B cell (primary cell): Measurements from ENCODE around the gene PLK2. TPM values are rescaled to one million over a fixed set of nuclear protein-coding genes. Genes with fewer than 3 reads are reported as not detected.

Experiments used
- ATAC-seq: fragments of 200-7000 bp; cut with Tn5 transposase; one replicate; pipeline ENCODE4 v1.10.0; 2021; ENCODE audit warnings: low read depth, mild to moderate bottlenecking, moderate number of reproducible peaks, moderate library complexity
- CTCF ChIA-PET: fragments of 350-600 bp; sonication (Branson Sonifier 250); formaldehyde crosslinking; loops from one replicate; lab custom pipeline; 2021; ENCODE audit warnings: antibody characterized with exemption, inconsistent platforms; lab: Charles Lee
- POLR2A ChIA-PET: fragments of 350-600 bp; sonication (Branson Sonifier 250); formaldehyde crosslinking; loops from one replicate; lab custom pipeline; 2021; ENCODE audit warnings: antibody characterized with exemption; lab: Charles Lee
- DNase-seq: peaks from one replicate; pipeline ENCODE4 v3.0.0; 2013
- H2AFZ ChIP-seq: 2 replicates; pipeline ENCODE4 v1.6.1; 2012; ENCODE audit warnings: mild to moderate bottlenecking, low read depth, low read length; ENCODE audit not compliant: insufficient read depth, poor library complexity, severe bottlenecking
- H3K27ac ChIP-seq, 2 donors: 1 replicate in 1 of 2; 2 replicates in 1 of 2; pipeline ENCODE4 v1.5.1; 2012 to 2013; ENCODE audit warnings: low read length in 2 of 2, mild to moderate bottlenecking in 2 of 2, moderate library complexity in 1 of 2
- H3K27me3 ChIP-seq, 4 experiments: fragments of 200-600 bp in 1 of 4; sonication (generic) in 1 of 4; replicated peaks in 1 of 4; 1 replicate in 2 of 4; 2 replicates in 2 of 4; pipeline versions ENCODE4 v1.6.1 to v1.7.0; 2013 to 2016; ENCODE audit warnings: low read length in 3 of 4, mild to moderate bottlenecking in 2 of 4, mixed read lengths in 1 of 4, moderate library complexity in 1 of 4; ENCODE audit not compliant: insufficient read depth in 4 of 4, control insufficient read depth in 3 of 4; ENCODE audit errors: control extremely low read depth in 1 of 4
- H3K36me3 ChIP-seq, 2 experiments: replicated peaks in 1 of 2; 1 replicate in 1 of 2; 2 replicates in 1 of 2; pipeline versions ENCODE4 v1.6.1 to v1.7.1; 2013; ENCODE audit warnings: low read length in 1 of 2; ENCODE audit not compliant: insufficient read depth in 2 of 2, control insufficient read depth in 1 of 2; ENCODE audit errors: control extremely low read depth in 1 of 2, extremely low read depth in 1 of 2
- H3K4me1 ChIP-seq, 2 donors: fragments of 200-600 bp in 1 of 2; sonication (generic) in 1 of 2; 1 replicate in 1 of 2; 2 replicates in 1 of 2; pipeline versions ENCODE4 v1.5.1 to v1.6.1; 2013 to 2017; ENCODE audit warnings: low read length in 2 of 2; ENCODE audit not compliant: control insufficient read depth in 2 of 2, insufficient read depth in 2 of 2
- H3K4me2 ChIP-seq: replicated peaks from 2 replicates; pipeline ENCODE3; 2012; ENCODE audit warnings: mild to moderate bottlenecking, low read depth, low read length; ENCODE audit not compliant: poor library complexity, severe bottlenecking
- H3K4me3 ChIP-seq, 5 experiments: fragments of 200-600 bp in 1 of 5; sonication (generic) in 1 of 5; 1 replicate in 3 of 5; 2 replicates in 2 of 5; pipeline versions ENCODE4 v1.5.1 to v1.7.0; 2011 to 2016; ENCODE audit warnings: low read length in 4 of 5, mild to moderate bottlenecking in 4 of 5, low read depth in 2 of 5, control low read depth in 1 of 5, moderate library complexity in 1 of 5; ENCODE audit not compliant: insufficient read depth in 1 of 5; ENCODE audit errors: control extremely low read depth in 1 of 5, extremely low read depth in 1 of 5
- H3K79me2 ChIP-seq: fragments of 200-600 bp; sonication (generic); one replicate; pipeline ENCODE4 v1.6.0; 2016; ENCODE audit warnings: low read length; ENCODE audit not compliant: control insufficient read depth, insufficient read depth
- H3K9ac ChIP-seq: fragments of 200-600 bp; sonication (generic); 2 replicates; pipeline ENCODE4 v1.6.1; 2017; ENCODE audit warnings: mild to moderate bottlenecking, low read length, moderate library complexity
- H3K9me3 ChIP-seq, 3 donors: one replicate each; pipeline versions ENCODE4 v1.6.1 to v1.7.1; 2013; ENCODE audit warnings: low read length in 2 of 3; ENCODE audit not compliant: control insufficient read depth in 2 of 3, insufficient read depth in 1 of 3; ENCODE audit errors: control extremely low read depth in 1 of 3
- H4K20me1 ChIP-seq: 2 replicates; pipeline ENCODE4 v1.6.0; 2012; ENCODE audit warnings: mild to moderate bottlenecking, low read length; ENCODE audit not compliant: insufficient read depth, control insufficient read depth, poor library complexity, severe bottlenecking
- H3K27ac Mint-ChIP-seq: one replicate; pipeline ENCODE4 v1.8.0; 2021; ENCODE audit warnings: mixed read lengths
- H3K27me3 Mint-ChIP-seq: one replicate; pipeline ENCODE4 v1.8.0; 2021; ENCODE audit warnings: mixed read lengths
- H3K4me1 Mint-ChIP-seq: one replicate; pipeline ENCODE4 v1.8.0; 2021; ENCODE audit warnings: mixed read lengths
- H3K4me3 Mint-ChIP-seq: one replicate; pipeline ENCODE4 v1.8.0; 2021; ENCODE audit warnings: mixed read lengths
- H3K9me3 Mint-ChIP-seq: one replicate; pipeline ENCODE4 v1.8.0; 2022; ENCODE audit warnings: mixed read lengths; ENCODE audit not compliant: insufficient read depth
- EZH2 ChIP-seq: IDR thresholded peaks from 2 replicates; pipeline ENCODE4 v1.6.1; 2012; ENCODE audit warnings: borderline replicate concordance, low read depth, mild to moderate bottlenecking, moderate library complexity, low read length; ENCODE audit not compliant: insufficient read depth, poor library complexity, severe bottlenecking
- WGBS: methylation state at CpG from one replicate; pipeline ENCODE4 v1.1.5; 2013; ENCODE audit warnings: missing lambda C conversion rate; ENCODE audit not compliant: insufficient coverage; 5-methylcytosine and 5-hydroxymethylcytosine counted together
- intact Hi-C: fragments of 100-400 bp; cut with micrococcal nuclease; formaldehyde crosslinking; loops from one replicate; pipeline ENCODE4 v1.10.0; 2022
- polyA plus RNA-seq: library from polyadenylated mRNA; depleted of rRNA; stranded (reverse); fragments of >200 nt; gene quantifications from 2 replicates; pipeline ENCODE4 v1.2.3, GENCODE V29; 2012
- total RNA-seq, 2 donors: library from RNA; stranded (reverse); fragments of 120-200 nt in 1 of 2; gene quantifications; 1 replicate in 1 of 2; 2 replicates in 1 of 2; pipeline versions ENCODE4 v1.2.3 to v1.2.4, GENCODE V29; 2013 to 2022
- TF ChIP-seq, protein P1 (sequence below): fragments of 200-600 bp; IDR thresholded peaks from one replicate; pipeline ENCODE4 v1.8.0; 2022; ENCODE audit warnings: antibody characterized with exemption, mild to moderate bottlenecking

PLK2 gene
- total and polyA plus RNA-seq, 2 donors (not counting 1 experiment from before 2014, with no cell fraction given) = 32.2 to 47.2 TPM

DNA sequence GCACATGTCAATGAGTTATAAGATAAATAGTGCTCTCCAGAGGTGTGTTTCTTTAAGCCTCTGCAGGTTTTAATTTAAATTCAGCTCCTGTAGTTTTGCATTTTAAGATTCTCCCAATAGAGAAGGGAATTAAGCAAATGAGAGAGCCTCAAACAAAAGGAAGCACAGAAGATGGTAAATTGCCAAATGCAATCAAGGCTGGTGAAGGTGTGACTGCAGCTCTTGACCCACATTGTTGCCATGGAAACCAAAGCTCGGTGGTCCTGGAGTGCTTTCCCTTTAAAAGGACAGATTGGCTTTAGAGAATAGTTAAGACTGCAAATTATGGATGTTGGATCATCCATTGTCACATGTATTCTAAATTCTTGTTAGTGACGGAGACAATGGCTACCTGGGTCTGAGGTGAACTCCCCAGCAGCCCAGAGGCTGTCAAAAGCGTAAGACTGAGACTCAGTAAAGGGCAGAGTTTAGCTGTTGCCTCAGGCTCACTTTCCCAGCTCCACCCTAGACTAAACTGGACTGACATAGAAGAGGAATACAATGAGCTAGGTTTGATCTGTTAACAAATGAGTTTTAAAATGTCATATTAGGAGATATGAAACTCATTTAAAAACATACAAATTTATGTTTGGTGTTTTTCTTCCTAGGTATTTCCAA lies 43.6 kb upstream of the PLK2 start:
- Histone ChIP-seq H3K27ac (no peak overlapping the region), H3K9me3 (peaks cover 0 to 2% (median 0%) of the 10 kb centered on the region in 3 donors), H4K20me1 (no peaks in the 10 kb centered on the region), H3K4me3 (no peak overlapping the region), H3K79me2 (peaks cover 33% of the 10 kb centered on the region), H3K9ac (no peak overlapping the region), H3K4me1 (peaks cover 88 to 89% of the 10 kb centered on the region in 2 donors), H2AFZ (no peak overlapping the region), H3K36me3 (peaks cover 4 to 6% of the 10 kb centered on the region in 2 experiments), H3K27me3 (no peaks in the 10 kb centered on the region), H3K4me2 (no peak overlapping the region)
- ATAC-seq (no peak), DNase-seq (no peak)
- intact Hi-C loops = no loop called here
- Mint-ChIP-seq H3K27ac (no peak overlapping the region), H3K4me3 (no peak overlapping the region), H3K4me1 (peaks cover 91% of the 10 kb centered on the region), H3K9me3 (no peaks in the 10 kb centered on the region), H3K27me3 (no peaks in the 10 kb centered on the region)
- no peak for TF ChIP-seq EZH2
- TF ChIP-seq, protein P1, sequence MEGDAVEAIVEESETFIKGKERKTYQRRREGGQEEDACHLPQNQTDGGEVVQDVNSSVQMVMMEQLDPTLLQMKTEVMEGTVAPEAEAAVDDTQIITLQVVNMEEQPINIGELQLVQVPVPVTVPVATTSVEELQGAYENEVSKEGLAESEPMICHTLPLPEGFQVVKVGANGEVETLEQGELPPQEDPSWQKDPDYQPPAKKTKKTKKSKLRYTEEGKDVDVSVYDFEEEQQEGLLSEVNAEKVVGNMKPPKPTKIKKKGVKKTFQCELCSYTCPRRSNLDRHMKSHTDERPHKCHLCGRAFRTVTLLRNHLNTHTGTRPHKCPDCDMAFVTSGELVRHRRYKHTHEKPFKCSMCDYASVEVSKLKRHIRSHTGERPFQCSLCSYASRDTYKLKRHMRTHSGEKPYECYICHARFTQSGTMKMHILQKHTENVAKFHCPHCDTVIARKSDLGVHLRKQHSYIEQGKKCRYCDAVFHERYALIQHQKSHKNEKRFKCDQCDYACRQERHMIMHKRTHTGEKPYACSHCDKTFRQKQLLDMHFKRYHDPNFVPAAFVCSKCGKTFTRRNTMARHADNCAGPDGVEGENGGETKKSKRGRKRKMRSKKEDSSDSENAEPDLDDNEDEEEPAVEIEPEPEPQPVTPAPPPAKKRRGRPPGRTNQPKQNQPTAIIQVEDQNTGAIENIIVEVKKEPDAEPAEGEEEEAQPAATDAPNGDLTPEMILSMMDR = no peak
- CTCF ChIA-PET = no interaction called here
- WGBS = 93% methylated on average over 3 of the region's 3 CpGs
- POLR2A ChIA-PET = no interaction called here

DNA sequence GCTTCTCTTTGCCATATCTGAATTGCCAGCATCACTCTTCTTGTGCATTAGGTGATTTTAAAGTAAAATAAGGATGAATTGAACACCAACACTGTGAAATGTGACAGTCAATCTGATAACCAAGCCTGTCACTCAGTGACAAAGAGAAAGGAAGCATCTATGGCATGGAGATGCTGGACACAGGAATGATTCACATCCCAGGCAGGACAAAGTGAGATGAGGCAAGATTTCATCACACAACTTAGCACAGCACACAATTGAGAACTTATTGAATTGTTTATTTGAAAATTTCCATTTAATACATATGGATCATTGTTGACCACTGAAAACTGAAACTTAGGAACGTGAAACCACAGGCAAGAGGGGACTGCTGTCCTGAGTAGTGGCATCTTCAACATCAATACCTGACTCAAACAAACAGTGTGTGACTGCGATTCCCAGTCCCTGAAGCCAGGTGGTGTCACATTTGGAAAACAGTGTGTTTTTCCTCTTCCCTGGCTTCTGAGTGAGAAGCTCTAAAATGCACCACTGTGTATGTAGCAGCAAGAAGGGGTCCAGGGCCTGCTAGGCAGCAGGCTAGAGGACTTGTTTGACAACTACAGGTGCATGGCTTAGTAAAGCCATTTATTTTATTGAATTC lies 42.0 kb upstream of the PLK2 start:
- no peak for DNase-seq
- POLR2A ChIA-PET = no interaction called here
- Mint-ChIP-seq H3K4me1 (peaks cover 92% of the 10 kb centered on the region), H3K27ac (peak overlapping the region; percentile 34), H3K9me3 (no peaks in the 10 kb centered on the region), H3K27me3 (no peaks in the 10 kb centered on the region), H3K4me3 (no peak overlapping the region)
- CTCF ChIA-PET = interaction anchor here (1.6 kb wide), 1 partner anchor 40 kb away, joined by 8 read pairs; no protein-coding TSS in a partner anchor
- peaks cover 45% of the 10 kb centered on the region for H3K79me2 ChIP-seq
- intact Hi-C loops = no loop called here
- H4K20me1 ChIP-seq = no peaks in the 10 kb centered on the region
- TF ChIP-seq, protein P1 = no peak
- no peak for TF ChIP-seq EZH2
- H3K36me3 ChIP-seq = peaks cover 4 to 16% of the 10 kb centered on the region in 2 experiments
- H3K9me3 ChIP-seq = peaks cover 0 to under 1% (median 0%) of the 10 kb centered on the region in 3 donors
- H2AFZ ChIP-seq = no peak overlapping the region
- no peak overlapping the region for H3K4me3 ChIP-seq
- H3K27me3 ChIP-seq = no peaks in the 10 kb centered on the region
- no peak overlapping the region for H3K4me2 ChIP-seq
- H3K27ac ChIP-seq = peak overlapping the region in 1 of 2 donors; percentile 18
- H3K9ac ChIP-seq = no peak overlapping the region
- no peak for ATAC-seq
- 100% methylated on average over 2 of the region's 2 CpGs for WGBS
- H3K4me1 ChIP-seq = peaks cover 90 to 93% of the 10 kb centered on the region in 2 donors
